CD14-positive monocyte (primary cell): ENCODE measurements around the gene C3orf49. TPM values are rescaled to one million over a fixed set of nuclear protein-coding genes. Genes with fewer than 3 reads are reported as not detected.

Source experiments
- DNase-seq, 3 donors: peaks; one replicate each; pipeline ENCODE4 v3.0.0-alpha.2; 2011 to 2022
- H2AFZ ChIP-seq: 2 replicates; pipeline ENCODE4 v1.6.0; 2012; ENCODE audit warnings: mild to moderate bottlenecking, low read depth, low read length, inconsistent platforms; ENCODE audit not compliant: insufficient read depth, poor library complexity, severe bottlenecking
- H3K27ac ChIP-seq, 2 donors: 1 replicate in 1 of 2; 2 replicates in 1 of 2; pipeline ENCODE4 v1.5.1; 2012 to 2013; ENCODE audit warnings: low read length in 2 of 2, control low read depth in 1 of 2, inconsistent platforms in 1 of 2, low read depth in 1 of 2, mild to moderate bottlenecking in 1 of 2
- H3K27me3 ChIP-seq, 2 donors: one replicate each; pipeline versions ENCODE4 v1.6.0 to v1.6.1; 2011 to 2013; ENCODE audit warnings: low read length in 2 of 2; ENCODE audit not compliant: control insufficient read depth in 2 of 2, insufficient read depth in 2 of 2
- H3K36me3 ChIP-seq, 2 donors: replicated peaks in 1 of 2; 1 replicate in 1 of 2; 2 replicates in 1 of 2; pipeline versions ENCODE4 v1.5.1 to v1.6.1; 2012 to 2013; ENCODE audit warnings: low read length in 2 of 2, control low read depth in 1 of 2, inconsistent platforms in 1 of 2, mild to moderate bottlenecking in 1 of 2; ENCODE audit not compliant: insufficient read depth in 2 of 2, control insufficient read depth in 1 of 2
- H3K4me1 ChIP-seq, 2 donors: 1 replicate in 1 of 2; 2 replicates in 1 of 2; pipeline versions ENCODE4 v1.5.1 to v1.6.1; 2012 to 2013; ENCODE audit warnings: low read length in 2 of 2, control low read depth in 1 of 2, inconsistent platforms in 1 of 2, mild to moderate bottlenecking in 1 of 2, moderate library complexity in 1 of 2; ENCODE audit not compliant: insufficient read depth in 2 of 2, control insufficient read depth in 1 of 2
- H3K4me2 ChIP-seq: replicated peaks from 2 replicates; pipeline ENCODE3; 2012; ENCODE audit warnings: low read length, moderate library complexity, mild to moderate bottlenecking; ENCODE audit not compliant: poor library complexity, severe bottlenecking; ENCODE audit errors: extremely low read depth
- H3K4me3 ChIP-seq, 3 experiments: fragments of 200-600 bp in 1 of 3; sonication (generic) in 1 of 3; replicated peaks in 1 of 3; 1 replicate in 2 of 3; 2 replicates in 1 of 3; pipeline ENCODE4 v1.5.1; 2011 to 2013; ENCODE audit warnings: low read length in 3 of 3, mild to moderate bottlenecking in 3 of 3, control low read depth in 2 of 3, low read depth in 2 of 3, inconsistent platforms in 1 of 3, moderate library complexity in 1 of 3
- H3K79me2 ChIP-seq: 2 replicates; pipeline ENCODE4 v1.6.0; 2012; ENCODE audit warnings: mild to moderate bottlenecking, control low read depth, inconsistent platforms, low read length, moderate library complexity; ENCODE audit not compliant: insufficient read depth
- H3K9ac ChIP-seq: 2 replicates; pipeline ENCODE4 v1.6.0; 2017; ENCODE audit warnings: low read length, mild to moderate bottlenecking; ENCODE audit not compliant: insufficient read depth, poor library complexity, severe bottlenecking
- H3K9me3 ChIP-seq, 2 donors: replicated peaks in 1 of 2; 1 replicate in 1 of 2; 2 replicates in 1 of 2; pipeline versions ENCODE4 v1.5.1 to v1.6.1; 2012 to 2013; ENCODE audit warnings: low read length in 2 of 2, control low read depth in 1 of 2; ENCODE audit not compliant: control insufficient read depth in 1 of 2, insufficient read depth in 1 of 2
- H4K20me1 ChIP-seq: 2 replicates; pipeline ENCODE4 v1.6.0; 2012; ENCODE audit warnings: mild to moderate bottlenecking, low read length, control low read depth, moderate library complexity; ENCODE audit not compliant: insufficient read depth
- H3K27ac Mint-ChIP-seq, 7 donors: one replicate each; pipeline ENCODE4 v1.8.0; 2020; ENCODE audit warnings: mild to moderate bottlenecking in 7 of 7, mixed read lengths in 7 of 7, moderate library complexity in 6 of 7, inconsistent platforms in 2 of 7
- H3K27me3 Mint-ChIP-seq, 3 donors: one replicate each; pipeline ENCODE4 v1.8.0; 2021 to 2022; ENCODE audit warnings: low read depth in 3 of 3, mild to moderate bottlenecking in 3 of 3, mixed read lengths in 3 of 3, moderate library complexity in 3 of 3, inconsistent platforms in 1 of 3
- H3K36me3 Mint-ChIP-seq, 2 donors: one replicate each; pipeline ENCODE4 v1.8.0; 2020; ENCODE audit warnings: mixed read lengths in 2 of 2, inconsistent platforms in 1 of 2, mild to moderate bottlenecking in 1 of 2
- H3K4me1 Mint-ChIP-seq: one replicate; pipeline ENCODE4 v1.8.0; 2020; ENCODE audit warnings: mild to moderate bottlenecking, mixed read lengths
- H3K4me3 Mint-ChIP-seq, 2 donors: one replicate each; pipeline ENCODE4 v1.8.0; 2020; ENCODE audit warnings: mild to moderate bottlenecking in 2 of 2, mixed read lengths in 2 of 2, moderate library complexity in 1 of 2
- H3K9me3 Mint-ChIP-seq, 7 donors: one replicate each; pipeline ENCODE4 v1.8.0; 2020 to 2022; ENCODE audit warnings: mixed read lengths in 7 of 7, mild to moderate bottlenecking in 6 of 7, moderate library complexity in 6 of 7, inconsistent platforms in 2 of 7
- WGBS: methylation state at CpG from one replicate; pipeline ENCODE4 v1.1.5; 2013; ENCODE audit warnings: missing lambda C conversion rate; ENCODE audit not compliant: insufficient coverage; 5-methylcytosine and 5-hydroxymethylcytosine counted together
- intact Hi-C, 2 donors: fragments of 100-400 bp; cut with micrococcal nuclease; formaldehyde crosslinking; loops; one replicate each; pipeline versions ENCODE4 v1.15.0 to v1.15.1; 2023
- polyA plus RNA-seq, 3 donors: library from polyadenylated mRNA; depleted of rRNA in 1 of 3; unstranded in 2 of 3; stranded (reverse) in 1 of 3; fragments of 300-500 nt in 2 of 3; fragments of >200 nt in 1 of 3; fragmentation: Illumina TruSeq in 2 of 3; gene quantifications; 1 replicate in 2 of 3; 2 replicates in 1 of 3; pipeline ENCODE4 v1.2.3, GENCODE V29; 2012 to 2021
- TF ChIP-seq, protein P1 (sequence below): fragments of 200-600 bp; IDR thresholded peaks from one replicate; pipeline ENCODE4 v1.8.0; 2022; ENCODE audit warnings: antibody characterized with exemption, mild to moderate bottlenecking

The C3orf49 gene
- polyA plus RNA-seq, 3 donors, result not detected

DNA sequence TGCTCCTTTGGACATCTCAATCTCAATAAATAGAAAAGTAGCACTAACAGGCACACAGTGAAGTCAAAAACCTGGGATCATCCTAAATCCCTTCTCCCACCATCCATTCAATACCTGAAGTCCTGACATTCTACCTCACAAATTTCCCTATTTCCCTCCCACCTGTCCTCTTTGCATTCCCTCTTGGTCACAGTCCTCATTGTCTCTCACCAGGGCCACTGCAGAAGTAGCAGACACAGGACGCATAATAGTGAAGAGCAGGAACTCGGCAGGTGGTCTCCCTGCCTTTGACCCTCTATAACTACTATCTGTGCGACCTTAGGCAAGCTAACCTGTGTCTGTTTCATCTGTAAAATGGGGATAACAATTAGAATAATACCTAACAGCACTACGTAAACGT is 42.2 kb downstream of the C3orf49 start:
- no peak overlapping the region for H3K4me3 ChIP-seq
- H3K27me3 ChIP-seq, result no peaks in the 10 kb centered on the region
- H3K27ac ChIP-seq, result no peak overlapping the region
- TF ChIP-seq, protein P1, sequence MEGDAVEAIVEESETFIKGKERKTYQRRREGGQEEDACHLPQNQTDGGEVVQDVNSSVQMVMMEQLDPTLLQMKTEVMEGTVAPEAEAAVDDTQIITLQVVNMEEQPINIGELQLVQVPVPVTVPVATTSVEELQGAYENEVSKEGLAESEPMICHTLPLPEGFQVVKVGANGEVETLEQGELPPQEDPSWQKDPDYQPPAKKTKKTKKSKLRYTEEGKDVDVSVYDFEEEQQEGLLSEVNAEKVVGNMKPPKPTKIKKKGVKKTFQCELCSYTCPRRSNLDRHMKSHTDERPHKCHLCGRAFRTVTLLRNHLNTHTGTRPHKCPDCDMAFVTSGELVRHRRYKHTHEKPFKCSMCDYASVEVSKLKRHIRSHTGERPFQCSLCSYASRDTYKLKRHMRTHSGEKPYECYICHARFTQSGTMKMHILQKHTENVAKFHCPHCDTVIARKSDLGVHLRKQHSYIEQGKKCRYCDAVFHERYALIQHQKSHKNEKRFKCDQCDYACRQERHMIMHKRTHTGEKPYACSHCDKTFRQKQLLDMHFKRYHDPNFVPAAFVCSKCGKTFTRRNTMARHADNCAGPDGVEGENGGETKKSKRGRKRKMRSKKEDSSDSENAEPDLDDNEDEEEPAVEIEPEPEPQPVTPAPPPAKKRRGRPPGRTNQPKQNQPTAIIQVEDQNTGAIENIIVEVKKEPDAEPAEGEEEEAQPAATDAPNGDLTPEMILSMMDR, result no peak
- no peaks in the 10 kb centered on the region for H3K9me3 ChIP-seq
- H3K4me1 Mint-ChIP-seq, result peaks cover 32% of the 10 kb centered on the region
- no peak overlapping the region for H2AFZ ChIP-seq
- peaks cover under 1 to 8% of the 10 kb centered on the region in 2 donors for H3K36me3 Mint-ChIP-seq
- H3K27me3 Mint-ChIP-seq, result peaks cover 0 to 5% (median 3%) of the 10 kb centered on the region in 3 donors
- peak overlapping the region in 1 of 7 donors; percentile 23 for H3K27ac Mint-ChIP-seq
- no peak overlapping the region for H3K4me3 Mint-ChIP-seq
- H3K79me2 ChIP-seq, result peaks cover 96% of the 10 kb centered on the region
- no peak overlapping the region for H3K9ac ChIP-seq
- no peak for DNase-seq
- WGBS, result no CpG with 5 or more reads among the region's 5 CpGs
- no peak overlapping the region for H3K4me2 ChIP-seq
- H3K36me3 ChIP-seq, result peaks cover 0 to 2% of the 10 kb centered on the region in 2 donors
- H3K4me1 ChIP-seq, result peaks cover 22 to 26% of the 10 kb centered on the region in 2 donors
- peaks cover 0 to 2% (median 0%) of the 10 kb centered on the region in 7 donors for H3K9me3 Mint-ChIP-seq
- H4K20me1 ChIP-seq, result peaks cover 3% of the 10 kb centered on the region
- intact Hi-C loops, result loop anchor here in 1 of 2 donors (10.0 kb wide), 1 partner anchor 133 kb away; no protein-coding TSS in a partner anchor

DNA sequence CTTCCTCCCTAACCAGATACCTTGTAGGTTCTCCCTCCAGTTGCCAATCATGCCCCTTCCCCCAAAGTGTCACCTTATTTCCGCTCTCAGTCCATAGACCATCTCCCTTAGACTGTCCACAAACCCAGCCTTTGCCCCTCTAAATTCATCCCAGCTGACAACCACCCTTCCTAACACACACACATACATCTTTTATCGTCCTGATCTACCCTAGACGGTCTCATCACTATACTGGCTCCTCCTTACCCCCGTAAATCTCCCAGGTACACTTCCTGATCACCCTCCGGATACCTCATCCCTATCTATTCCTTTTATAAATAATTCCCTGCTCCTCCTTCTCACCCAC is 43.7 kb downstream of the C3orf49 start:
- peaks cover 0 to 3% (median 3%) of the 10 kb centered on the region in 3 donors for H3K27me3 Mint-ChIP-seq
- H3K4me1 ChIP-seq, result peaks cover 22 to 26% of the 10 kb centered on the region in 2 donors
- peak overlapping the region in 1 of 2 donors; percentile 95 for H3K27ac ChIP-seq
- peak overlapping the region; percentile 99 for H2AFZ ChIP-seq
- peak overlapping the region; percentile 89 to 96 (median 92) for H3K27ac Mint-ChIP-seq
- H3K4me1 Mint-ChIP-seq, result peaks cover 35% of the 10 kb centered on the region
- TF ChIP-seq, protein P1, result no peak
- H3K36me3 ChIP-seq, result peaks cover 0 to 13% of the 10 kb centered on the region in 2 donors
- H3K9ac ChIP-seq, result peak overlapping the region; percentile 97
- H3K9me3 ChIP-seq, result no peaks in the 10 kb centered on the region
- peaks cover 96% of the 10 kb centered on the region for H3K79me2 ChIP-seq
- peak overlapping the region; percentile 69 to 93 (median 86) for H3K4me3 ChIP-seq
- peak overlapping the region; percentile 81 for H3K4me2 ChIP-seq
- peaks cover 12 to 21% of the 10 kb centered on the region in 2 donors for H3K36me3 Mint-ChIP-seq
- H3K27me3 ChIP-seq, result no peaks in the 10 kb centered on the region
- intact Hi-C loops, result loop anchor here in 1 of 2 donors (10.0 kb wide), 1 partner anchor 132 kb away; no protein-coding TSS in a partner anchor
- peaks cover 9% of the 10 kb centered on the region for H4K20me1 ChIP-seq
- DNase-seq, result no peak
- H3K9me3 Mint-ChIP-seq, result no peaks in the 10 kb centered on the region
- WGBS, result 24% methylated on average over 5 of the region's 5 CpGs
- peak overlapping the region; percentile 92 to 97 for H3K4me3 Mint-ChIP-seq
